ENCODE results near the gene AGAP3.

AGAP3 gene

DNA sequence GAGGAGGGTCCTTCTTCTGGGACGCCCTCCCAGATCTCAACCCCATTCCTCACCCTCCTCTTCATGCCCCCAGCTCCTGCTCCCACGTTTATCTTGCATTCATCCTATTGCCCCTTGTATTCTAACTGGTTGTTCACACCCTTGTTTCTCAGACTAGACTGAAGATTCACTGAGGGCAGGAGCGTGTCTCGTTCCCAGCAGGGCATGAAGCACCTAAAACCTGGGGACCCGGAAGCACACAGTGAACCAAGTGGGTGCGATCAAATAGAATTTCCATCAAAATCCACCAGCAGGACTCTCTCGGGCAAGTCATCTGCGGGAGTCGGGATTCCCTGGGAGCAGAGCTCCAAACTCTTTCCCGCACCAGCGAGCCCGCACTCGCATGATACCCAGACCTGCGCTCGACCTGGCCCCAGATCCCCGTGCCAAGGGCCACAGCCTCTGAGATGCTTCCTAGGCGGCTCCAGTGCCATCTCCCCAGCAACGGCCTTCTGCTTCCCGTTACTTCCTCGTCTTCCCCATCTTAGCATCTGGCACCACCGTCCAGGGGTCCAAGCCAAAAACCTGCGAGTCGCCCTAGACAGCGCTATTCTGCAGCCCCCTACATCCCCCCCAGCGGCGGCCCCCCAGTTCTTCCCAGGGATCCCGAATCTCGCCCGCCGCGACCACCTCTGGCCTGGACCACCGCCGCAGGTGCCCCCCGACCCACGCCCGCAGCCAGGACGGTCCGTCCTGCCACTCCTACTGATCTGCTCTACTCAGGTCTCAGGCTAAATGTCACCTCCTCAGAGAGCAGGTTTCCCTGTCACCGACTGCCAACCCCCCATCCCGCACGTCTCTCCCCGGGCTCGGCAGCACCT is 87.3 kb downstream of the AGAP3 start:
- H3K4me1 ChIP-seq (ENCODE audit: control insufficient read depth in 1 of 2, insufficient read depth in 2 of 2, low read length in 2 of 2): no peaks in the 10 kb centered on the region
- H3K27me3 ChIP-seq (ENCODE audit: insufficient read depth, low read length): peaks cover 10% of the 10 kb centered on the region
- no peak overlapping the region for H3K4me3 ChIP-seq (ENCODE audit: low read depth, low read length)
- no peaks in the 10 kb centered on the region for H3K36me3 ChIP-seq (ENCODE audit: control insufficient read depth in 1 of 2, insufficient read depth in 2 of 2, low read length in 2 of 2)
- no peak overlapping the region for H2AFZ ChIP-seq (ENCODE audit: insufficient read depth, low read length, poor library complexity)
- H3K79me1 ChIP-seq (ENCODE audit: low read length): no peaks in the 10 kb centered on the region
- H4K91ac ChIP-seq (ENCODE audit: low read depth, low read length): no peak overlapping the region
- no peak for DNase-seq
- H3K14ac ChIP-seq (ENCODE audit: low read length): no peak overlapping the region
- H3K27ac ChIP-seq (ENCODE audit: low read depth, low read length): no peak overlapping the region
- H3K4ac ChIP-seq (ENCODE audit: low read depth, low read length): no peak overlapping the region
- no peak overlapping the region for H4K12ac ChIP-seq (ENCODE audit: low read depth, low read length)
- H2BK120ac ChIP-seq (ENCODE audit: insufficient read depth, low read length, poor library complexity): no peak overlapping the region
- no peak overlapping the region for H2AK5ac ChIP-seq (ENCODE audit: low read length)
- H3K4me2 ChIP-seq (ENCODE audit: low read length): no peak overlapping the region
- H2BK12ac ChIP-seq (ENCODE audit: low read length): no peak overlapping the region
- WGBS (ENCODE audit: extremely low coverage, insufficient coverage, insufficient read length): no CpG with 5 or more reads among the region's 43 CpGs
- no peak overlapping the region for H3K23ac ChIP-seq (ENCODE audit: low read length)
- no peak overlapping the region for H3K18ac ChIP-seq (ENCODE audit: low read length)
- no peak overlapping the region for H3K9ac ChIP-seq (ENCODE audit: low read length)
- peaks cover 21% of the 10 kb centered on the region for H3K9me3 ChIP-seq (ENCODE audit: insufficient read depth, low read depth, low read length)
- no peaks in the 10 kb centered on the region for H3K79me2 ChIP-seq (ENCODE audit: control insufficient read depth, insufficient read depth, low read length, poor library complexity)
- no peak overlapping the region for H2BK5ac ChIP-seq (ENCODE audit: low read depth, low read length, poor library complexity)
- H4K8ac ChIP-seq (ENCODE audit: low read depth, low read length): no peak overlapping the region

DNA sequence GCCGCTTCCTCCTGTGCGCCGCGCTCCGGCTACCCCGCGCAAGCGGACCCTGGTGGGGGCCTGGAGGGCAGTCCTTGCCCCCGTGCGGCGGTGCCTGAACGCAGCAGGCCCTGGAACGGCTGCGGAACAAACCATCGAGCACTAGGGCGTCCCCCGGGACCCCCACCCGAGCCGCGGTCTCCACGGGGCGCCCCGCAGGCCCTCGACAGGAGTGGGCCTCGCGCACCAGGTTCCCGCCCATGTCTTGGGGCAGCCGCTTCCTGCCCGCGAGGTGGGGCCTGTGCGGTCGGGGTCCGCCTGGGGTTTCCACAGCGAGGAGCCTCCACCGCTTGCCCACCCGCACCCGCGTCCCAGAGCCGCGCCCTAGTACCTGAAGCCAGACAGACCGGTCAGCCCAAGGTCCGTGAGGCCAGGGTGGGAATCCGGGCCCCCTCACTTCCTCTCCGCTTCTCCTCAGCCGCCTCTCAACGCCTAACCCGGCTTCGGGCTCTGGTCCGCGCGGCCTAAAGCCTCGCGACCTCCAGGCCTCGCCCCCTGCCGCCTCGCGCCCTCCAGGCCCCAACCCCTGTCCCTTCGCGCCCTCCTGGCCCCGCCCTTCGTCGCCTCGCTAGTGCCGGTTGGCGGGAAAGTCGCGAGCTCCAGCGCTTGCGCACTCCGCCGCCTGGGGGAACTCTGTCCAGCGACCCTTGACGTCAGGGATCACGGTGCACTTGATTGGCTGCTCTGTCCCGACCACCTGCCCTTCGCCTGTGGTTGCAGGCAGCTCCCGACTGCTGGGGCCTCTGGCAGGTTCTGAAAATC is 88.2 kb downstream of the AGAP3 start:
- H2BK120ac ChIP-seq (ENCODE audit: insufficient read depth, low read length, poor library complexity): no peak overlapping the region
- no peak overlapping the region for H3K23ac ChIP-seq (ENCODE audit: low read length)
- no peak overlapping the region for H3K4me2 ChIP-seq (ENCODE audit: low read length)
- no peak overlapping the region for H3K4me3 ChIP-seq (ENCODE audit: low read depth, low read length)
- DNase-seq: peak in 1 of 2 donors; percentile 23
- H3K79me2 ChIP-seq (ENCODE audit: control insufficient read depth, insufficient read depth, low read length, poor library complexity): no peaks in the 10 kb centered on the region
- H3K36me3 ChIP-seq (ENCODE audit: control insufficient read depth in 1 of 2, insufficient read depth in 2 of 2, low read length in 2 of 2): no peaks in the 10 kb centered on the region
- no peak overlapping the region for H2AFZ ChIP-seq (ENCODE audit: insufficient read depth, low read length, poor library complexity)
- no peaks in the 10 kb centered on the region for H3K79me1 ChIP-seq (ENCODE audit: low read length)
- no peak overlapping the region for H2BK5ac ChIP-seq (ENCODE audit: low read depth, low read length, poor library complexity)
- no peaks in the 10 kb centered on the region for H3K4me1 ChIP-seq (ENCODE audit: control insufficient read depth in 1 of 2, insufficient read depth in 2 of 2, low read length in 2 of 2)
- no peak overlapping the region for H3K4ac ChIP-seq (ENCODE audit: low read depth, low read length)
- no peak overlapping the region for H2BK12ac ChIP-seq (ENCODE audit: low read length)
- H3K9me3 ChIP-seq (ENCODE audit: insufficient read depth, low read depth, low read length): peaks cover 18% of the 10 kb centered on the region
- peaks cover 2% of the 10 kb centered on the region for H3K27me3 ChIP-seq (ENCODE audit: insufficient read depth, low read length)
- no peak overlapping the region for H4K8ac ChIP-seq (ENCODE audit: low read depth, low read length)
- H4K91ac ChIP-seq (ENCODE audit: low read depth, low read length): no peak overlapping the region
- H2AK5ac ChIP-seq (ENCODE audit: low read length): no peak overlapping the region
- H3K18ac ChIP-seq (ENCODE audit: low read length): no peak overlapping the region
- no peak overlapping the region for H3K14ac ChIP-seq (ENCODE audit: low read length)
- H3K9ac ChIP-seq (ENCODE audit: low read length): no peak overlapping the region
- H4K12ac ChIP-seq (ENCODE audit: low read depth, low read length): no peak overlapping the region
- no CpG with 5 or more reads among the region's 77 CpGs for WGBS (ENCODE audit: extremely low coverage, insufficient coverage, insufficient read length)
- no peak overlapping the region for H3K27ac ChIP-seq (ENCODE audit: low read depth, low read length)

DNA sequence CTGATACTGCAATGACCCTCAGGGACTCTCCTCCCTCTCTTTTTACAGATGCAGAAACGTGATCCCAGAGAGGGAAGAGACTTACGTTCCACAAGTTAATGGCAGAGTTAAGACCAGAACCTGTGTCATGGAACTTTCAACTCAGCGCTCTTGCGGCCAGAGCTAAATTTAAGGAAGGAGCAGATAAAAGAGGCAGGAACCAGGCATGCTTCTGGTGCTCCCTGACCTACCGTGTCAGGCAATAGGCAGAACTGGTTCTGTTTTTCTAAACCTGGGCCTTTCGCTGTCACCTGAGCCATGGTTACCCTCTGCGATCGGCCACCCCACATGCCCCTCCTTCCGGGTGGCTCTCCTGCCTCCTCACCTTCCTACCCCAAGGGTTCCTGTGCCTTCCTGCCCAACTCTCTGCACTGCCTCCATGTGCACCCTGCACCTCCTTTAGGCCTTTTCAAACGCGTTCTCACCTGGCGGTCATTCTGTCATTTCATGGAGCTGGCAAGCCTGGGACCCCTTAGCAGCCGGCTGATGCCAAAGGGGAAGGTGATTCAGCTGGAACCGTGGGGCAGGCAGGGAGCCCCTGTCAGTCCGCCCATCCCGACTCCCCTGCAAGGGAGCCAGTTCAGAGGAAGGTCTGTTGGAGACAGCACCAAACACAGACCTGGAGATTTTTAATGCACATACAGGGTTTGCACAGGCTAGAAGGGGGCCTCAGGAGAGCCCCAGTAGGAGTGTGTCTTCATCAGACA is 88.9 kb downstream of the AGAP3 start:
- Histone ChIP-seq H3K4ac (ENCODE audit: low read depth, low read length) (no peak overlapping the region), H3K4me3 (ENCODE audit: low read depth, low read length) (no peak overlapping the region), H2BK12ac (ENCODE audit: low read length) (no peak overlapping the region), H3K79me2 (ENCODE audit: control insufficient read depth, insufficient read depth, low read length, poor library complexity) (no peaks in the 10 kb centered on the region), H3K4me2 (ENCODE audit: low read length) (no peak overlapping the region), H3K36me3 (ENCODE audit: control insufficient read depth in 1 of 2, insufficient read depth in 2 of 2, low read length in 2 of 2) (no peaks in the 10 kb centered on the region), H3K79me1 (ENCODE audit: low read length) (no peaks in the 10 kb centered on the region), H4K8ac (ENCODE audit: low read depth, low read length) (no peak overlapping the region), H3K27ac (ENCODE audit: low read depth, low read length) (no peak overlapping the region), H3K4me1 (ENCODE audit: control insufficient read depth in 1 of 2, insufficient read depth in 2 of 2, low read length in 2 of 2) (no peaks in the 10 kb centered on the region), H2BK120ac (ENCODE audit: insufficient read depth, low read length, poor library complexity) (no peak overlapping the region), H2AFZ (ENCODE audit: insufficient read depth, low read length, poor library complexity) (no peak overlapping the region), H3K9me3 (ENCODE audit: insufficient read depth, low read depth, low read length) (peaks cover 18% of the 10 kb centered on the region), H4K12ac (ENCODE audit: low read depth, low read length) (no peak overlapping the region), H4K91ac (ENCODE audit: low read depth, low read length) (no peak overlapping the region), H3K18ac (ENCODE audit: low read length) (no peak overlapping the region), H2AK5ac (ENCODE audit: low read length) (no peak overlapping the region), H3K23ac (ENCODE audit: low read length) (no peak overlapping the region), H2BK5ac (ENCODE audit: low read depth, low read length, poor library complexity) (no peak overlapping the region), H3K14ac (ENCODE audit: low read length) (no peak overlapping the region), H3K9ac (ENCODE audit: low read length) (no peak overlapping the region), H3K27me3 (ENCODE audit: insufficient read depth, low read length) (no peaks in the 10 kb centered on the region)
- no peak for DNase-seq
- WGBS (ENCODE audit: extremely low coverage, insufficient coverage, insufficient read length): no CpG with 5 or more reads among the region's 16 CpGs

GRCh38 chr7:151175793-151176311 is 89.6 kb downstream of the AGAP3 start:
- WGBS (ENCODE audit: extremely low coverage, insufficient coverage, insufficient read length): no CpG with 5 or more reads among the region's 23 CpGs
- H4K91ac ChIP-seq (ENCODE audit: low read depth, low read length): no peak overlapping the region
- no peaks in the 10 kb centered on the region for H3K79me2 ChIP-seq (ENCODE audit: control insufficient read depth, insufficient read depth, low read length, poor library complexity)

More at GRCh38 chr7:151175793-151176311, 89.6 kb downstream of the AGAP3 start:
- Histone ChIP-seq H3K4me2 (ENCODE audit: low read length) (no peak overlapping the region), H2AK5ac (ENCODE audit: low read length) (no peak overlapping the region), H3K23ac (ENCODE audit: low read length) (no peak overlapping the region), H3K18ac (ENCODE audit: low read length) (no peak overlapping the region), H2AFZ (ENCODE audit: insufficient read depth, low read length, poor library complexity) (no peak overlapping the region), H4K8ac (ENCODE audit: low read depth, low read length) (no peak overlapping the region), H3K27ac (ENCODE audit: low read depth, low read length) (no peak overlapping the region), H4K12ac (ENCODE audit: low read depth, low read length) (no peak overlapping the region), H3K36me3 (ENCODE audit: control insufficient read depth in 1 of 2, insufficient read depth in 2 of 2, low read length in 2 of 2) (no peaks in the 10 kb centered on the region), H3K4me1 (ENCODE audit: control insufficient read depth in 1 of 2, insufficient read depth in 2 of 2, low read length in 2 of 2) (no peaks in the 10 kb centered on the region), H3K4ac (ENCODE audit: low read depth, low read length) (no peak overlapping the region), H3K4me3 (ENCODE audit: low read depth, low read length) (no peak overlapping the region), H3K79me1 (ENCODE audit: low read length) (no peaks in the 10 kb centered on the region), H2BK120ac (ENCODE audit: insufficient read depth, low read length, poor library complexity) (no peak overlapping the region), H3K27me3 (ENCODE audit: insufficient read depth, low read length) (no peaks in the 10 kb centered on the region), H2BK5ac (ENCODE audit: low read depth, low read length, poor library complexity) (no peak overlapping the region), H3K14ac (ENCODE audit: low read length) (no peak overlapping the region), H3K9ac (ENCODE audit: low read length) (no peak overlapping the region), H2BK12ac (ENCODE audit: low read length) (no peak overlapping the region), H3K9me3 (ENCODE audit: insufficient read depth, low read depth, low read length) (peaks cover 19% of the 10 kb centered on the region)
- DNase-seq: no peak

Data from trophoblast cell (in vitro differentiated cells and primary cell).